HEK293 (cell line): ENCODE results near the gene PLK3.

ENCODE experiments used
- BCL11A ChIP-seq: fragments of 450-650 bp; formaldehyde crosslinking; IDR thresholded peaks from 2 replicates; pipeline ENCODE4 v1.5.1; 2016; ENCODE audit warnings: low read depth, missing biosample characterization, missing genetic modification characterization
- IKZF3 ChIP-seq: fragments of 450-650 bp; IDR thresholded peaks from 2 replicates; pipeline ENCODE4 v1.5.0; 2018; ENCODE audit warnings: missing biosample characterization, mild to moderate bottlenecking, missing genetic modification characterization, moderate library complexity
- KLF9 ChIP-seq: fragments of 450-650 bp; formaldehyde crosslinking; IDR thresholded peaks from 2 replicates; pipeline ENCODE4 v1.5.1; 2016; ENCODE audit warnings: missing biosample characterization, missing genetic modification characterization, low read depth
- MYNN ChIP-seq: fragments of 450-650 bp; formaldehyde crosslinking; IDR thresholded peaks from 2 replicates; pipeline ENCODE4 v1.5.1; 2016; ENCODE audit warnings: missing biosample characterization, missing genetic modification characterization, borderline replicate concordance
- OSR2 ChIP-seq: fragments of 450-650 bp; formaldehyde crosslinking; IDR thresholded peaks from 2 replicates; pipeline ENCODE4 v1.5.1; 2016; ENCODE audit warnings: missing biosample characterization, missing genetic modification characterization
- SALL2 ChIP-seq: fragments of 450-650 bp; formaldehyde crosslinking; IDR thresholded peaks from 2 replicates; pipeline ENCODE4 v1.5.0; 2017; ENCODE audit warnings: missing biosample characterization, mild to moderate bottlenecking, missing genetic modification characterization, borderline replicate concordance
- SP3 ChIP-seq: fragments of 450-650 bp; formaldehyde crosslinking; IDR thresholded peaks from 2 replicates; pipeline ENCODE4 v1.5.1; 2016; ENCODE audit warnings: missing biosample characterization, missing genetic modification characterization
- WT1 ChIP-seq: fragments of 450-650 bp; formaldehyde crosslinking; IDR thresholded peaks from 2 replicates; pipeline ENCODE4 v1.5.1; 2016; ENCODE audit warnings: missing biosample characterization, missing genetic modification characterization
- YY1 ChIP-seq: fragments of 450-650 bp; formaldehyde crosslinking; IDR thresholded peaks from 2 replicates; pipeline ENCODE4 v1.5.1; 2018; ENCODE audit warnings: missing biosample characterization, missing genetic modification characterization
- ZEB2 ChIP-seq: fragments of 450-650 bp; formaldehyde crosslinking; IDR thresholded peaks from 2 replicates; pipeline ENCODE4 v1.5.1; 2016; ENCODE audit warnings: missing biosample characterization, missing genetic modification characterization
- ZNF146 ChIP-seq: fragments of 450-650 bp; formaldehyde crosslinking; IDR thresholded peaks from 2 replicates; pipeline ENCODE4 v1.5.1; 2016; ENCODE audit warnings: missing biosample characterization, missing genetic modification characterization
- ZNF223 ChIP-seq: fragments of 450-650 bp; formaldehyde crosslinking; IDR thresholded peaks from 2 replicates; pipeline ENCODE4 v1.5.1; 2016; ENCODE audit warnings: missing biosample characterization, missing genetic modification characterization
- ZNF37A ChIP-seq: fragments of 450-650 bp; IDR thresholded peaks from 2 replicates; pipeline ENCODE4 v1.5.1; 2018; ENCODE audit warnings: missing biosample characterization, missing genetic modification characterization
- ZNF530 ChIP-seq: fragments of 450-650 bp; formaldehyde crosslinking; IDR thresholded peaks from 2 replicates; pipeline ENCODE4 v1.5.1; 2016; ENCODE audit warnings: low read depth, missing biosample characterization, missing genetic modification characterization
- ZNF776 ChIP-seq: fragments of 450-650 bp; formaldehyde crosslinking; IDR thresholded peaks from 2 replicates; pipeline ENCODE4 v1.5.0; 2017; ENCODE audit warnings: missing biosample characterization, missing genetic modification characterization, borderline replicate concordance
- ZNF792 ChIP-seq: fragments of 450-650 bp; formaldehyde crosslinking; IDR thresholded peaks from 2 replicates; pipeline ENCODE4 v1.5.1; 2016; ENCODE audit warnings: missing biosample characterization, missing genetic modification characterization
- TF ChIP-seq, protein P1 (sequence below): fragments of 450-650 bp; formaldehyde crosslinking; conservative IDR thresholded peaks from 2 replicates; pipeline ENCODE4 v1.5.1; 2016; ENCODE audit warnings: low read depth, missing biosample characterization, missing genetic modification characterization
- TF ChIP-seq, protein P2 (sequence below): fragments of 450-650 bp; formaldehyde crosslinking; IDR thresholded peaks from 2 replicates; pipeline ENCODE4 v1.5.0; 2017; ENCODE audit warnings: missing biosample characterization, missing genetic modification characterization, borderline replicate concordance
- TF ChIP-seq, protein P3 (sequence below): fragments of 450-650 bp; formaldehyde crosslinking; IDR thresholded peaks from 2 replicates; pipeline ENCODE4 v1.5.1; 2016; ENCODE audit warnings: missing biosample characterization, missing genetic modification characterization
- TF ChIP-seq, protein P4 (sequence below): fragments of 450-650 bp; formaldehyde crosslinking; IDR thresholded peaks from 2 replicates; pipeline ENCODE4 v1.5.1; 2016; ENCODE audit warnings: missing biosample characterization, missing genetic modification characterization, borderline replicate concordance
- TF ChIP-seq, protein P5 (sequence below): fragments of 450-650 bp; formaldehyde crosslinking; IDR thresholded peaks from 2 replicates; pipeline ENCODE4; 2016; ENCODE audit warnings: missing biosample characterization, missing genetic modification characterization

Gene PLK3

DNA sequence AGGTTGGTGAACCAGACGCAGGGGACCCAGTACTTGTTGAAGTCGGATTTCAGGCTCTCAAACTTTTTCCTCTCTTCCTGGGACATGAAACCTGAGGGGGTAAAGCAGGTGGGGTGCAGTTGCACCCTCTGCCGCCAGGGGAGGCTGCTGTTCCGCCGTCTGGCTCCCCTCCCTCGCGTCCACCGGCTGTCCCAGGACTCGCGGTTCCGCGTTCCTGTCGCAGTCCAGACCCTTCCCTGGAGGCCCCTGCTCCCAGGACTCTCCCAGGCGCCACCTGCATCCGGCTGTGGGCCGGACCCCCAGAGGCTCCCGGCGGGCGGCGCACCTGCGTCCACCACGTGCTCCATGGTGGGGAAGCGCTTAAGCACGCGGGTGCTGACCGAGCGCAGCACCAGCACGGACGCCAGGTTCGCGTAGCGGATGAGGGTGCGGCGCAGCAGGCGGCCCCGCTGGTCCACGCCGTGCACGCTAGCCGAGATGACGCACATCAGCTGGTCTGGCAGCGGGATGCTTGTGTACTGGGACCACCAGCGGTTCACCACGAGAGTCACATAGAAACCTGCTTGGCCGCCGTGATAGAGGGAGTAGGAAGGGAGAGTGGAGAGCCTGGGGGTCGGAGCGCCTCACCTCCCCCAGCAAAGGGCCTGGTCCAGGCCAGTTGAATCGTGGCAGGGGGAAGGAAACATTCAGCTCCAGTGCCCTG is 13.9 kb upstream of the PLK3 start (continued):
- TF ChIP-seq, protein P1, sequence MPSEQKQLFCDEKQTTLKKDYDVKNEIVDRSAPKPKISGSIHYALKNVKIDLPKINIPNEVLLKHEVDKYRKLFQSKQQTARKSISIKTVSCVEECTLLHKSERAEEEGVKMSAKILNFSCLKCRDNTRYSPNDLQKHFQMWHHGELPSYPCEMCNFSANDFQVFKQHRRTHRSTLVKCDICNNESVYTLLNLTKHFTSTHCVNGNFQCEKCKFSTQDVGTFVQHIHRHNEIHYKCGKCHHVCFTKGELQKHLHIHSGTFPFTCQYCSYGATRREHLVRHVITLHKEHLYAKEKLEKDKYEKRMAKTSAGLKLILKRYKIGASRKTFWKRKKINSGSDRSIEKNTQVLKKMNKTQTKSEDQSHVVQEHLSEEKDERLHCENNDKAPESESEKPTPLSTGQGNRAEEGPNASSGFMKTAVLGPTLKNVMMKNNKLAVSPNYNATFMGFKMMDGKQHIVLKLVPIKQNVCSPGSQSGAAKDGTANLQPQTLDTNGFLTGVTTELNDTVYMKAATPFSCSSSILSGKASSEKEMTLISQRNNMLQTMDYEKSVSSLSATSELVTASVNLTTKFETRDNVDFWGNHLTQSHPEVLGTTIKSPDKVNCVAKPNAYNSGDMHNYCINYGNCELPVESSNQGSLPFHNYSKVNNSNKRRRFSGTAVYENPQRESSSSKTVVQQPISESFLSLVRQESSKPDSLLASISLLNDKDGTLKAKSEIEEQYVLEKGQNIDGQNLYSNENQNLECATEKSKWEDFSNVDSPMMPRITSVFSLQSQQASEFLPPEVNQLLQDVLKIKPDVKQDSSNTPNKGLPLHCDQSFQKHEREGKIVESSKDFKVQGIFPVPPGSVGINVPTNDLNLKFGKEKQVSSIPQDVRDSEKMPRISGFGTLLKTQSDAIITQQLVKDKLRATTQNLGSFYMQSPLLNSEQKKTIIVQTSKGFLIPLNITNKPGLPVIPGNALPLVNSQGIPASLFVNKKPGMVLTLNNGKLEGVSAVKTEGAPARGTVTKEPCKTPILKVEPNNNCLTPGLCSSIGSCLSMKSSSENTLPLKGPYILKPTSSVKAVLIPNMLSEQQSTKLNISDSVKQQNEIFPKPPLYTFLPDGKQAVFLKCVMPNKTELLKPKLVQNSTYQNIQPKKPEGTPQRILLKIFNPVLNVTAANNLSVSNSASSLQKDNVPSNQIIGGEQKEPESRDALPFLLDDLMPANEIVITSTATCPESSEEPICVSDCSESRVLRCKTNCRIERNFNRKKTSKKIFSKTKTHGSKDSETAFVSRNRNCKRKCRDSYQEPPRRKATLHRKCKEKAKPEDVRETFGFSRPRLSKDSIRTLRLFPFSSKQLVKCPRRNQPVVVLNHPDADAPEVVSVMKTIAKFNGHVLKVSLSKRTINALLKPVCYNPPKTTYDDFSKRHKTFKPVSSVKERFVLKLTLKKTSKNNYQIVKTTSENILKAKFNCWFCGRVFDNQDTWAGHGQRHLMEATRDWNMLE (tag by site-specific recombination), result no peak
- TF ChIP-seq ZEB2 (tag by site-specific recombination) (peak; percentile 97), ZNF37A (tag by site-specific recombination) (no peak), WT1 (tag by site-specific recombination) (0 out of 2 replicates have a peak, but pooled peaks have one; percentile 15), ZNF792 (tag by site-specific recombination) (no peak), BCL11A (0 out of 2 replicates have a peak, but pooled peaks have one; percentile 26), OSR2 (tag by site-specific recombination) (no peak), ZNF776 (tag by site-specific recombination) (no peak), ZNF530 (tag by site-specific recombination) (no peak), ZNF223 (no peak), MYNN (tag by site-specific recombination) (peak; percentile 32; the same call in 1 of the 2 replicates), SALL2 (tag by site-specific recombination) (no peak), KLF9 (no peak), YY1 (tag by site-specific recombination) (0 out of 2 replicates have a peak, but pooled peaks have one; percentile 26), ZNF146 (tag by site-specific recombination) (no peak), IKZF3 (tag by site-specific recombination) (peak; percentile 97), SP3 (peak; percentile 28; the same call in 1 of the 2 replicates)
- TF ChIP-seq, protein P2, sequence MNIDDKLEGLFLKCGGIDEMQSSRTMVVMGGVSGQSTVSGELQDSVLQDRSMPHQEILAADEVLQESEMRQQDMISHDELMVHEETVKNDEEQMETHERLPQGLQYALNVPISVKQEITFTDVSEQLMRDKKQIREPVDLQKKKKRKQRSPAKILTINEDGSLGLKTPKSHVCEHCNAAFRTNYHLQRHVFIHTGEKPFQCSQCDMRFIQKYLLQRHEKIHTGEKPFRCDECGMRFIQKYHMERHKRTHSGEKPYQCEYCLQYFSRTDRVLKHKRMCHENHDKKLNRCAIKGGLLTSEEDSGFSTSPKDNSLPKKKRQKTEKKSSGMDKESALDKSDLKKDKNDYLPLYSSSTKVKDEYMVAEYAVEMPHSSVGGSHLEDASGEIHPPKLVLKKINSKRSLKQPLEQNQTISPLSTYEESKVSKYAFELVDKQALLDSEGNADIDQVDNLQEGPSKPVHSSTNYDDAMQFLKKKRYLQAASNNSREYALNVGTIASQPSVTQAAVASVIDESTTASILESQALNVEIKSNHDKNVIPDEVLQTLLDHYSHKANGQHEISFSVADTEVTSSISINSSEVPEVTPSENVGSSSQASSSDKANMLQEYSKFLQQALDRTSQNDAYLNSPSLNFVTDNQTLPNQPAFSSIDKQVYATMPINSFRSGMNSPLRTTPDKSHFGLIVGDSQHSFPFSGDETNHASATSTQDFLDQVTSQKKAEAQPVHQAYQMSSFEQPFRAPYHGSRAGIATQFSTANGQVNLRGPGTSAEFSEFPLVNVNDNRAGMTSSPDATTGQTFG (tag by site-specific recombination), result no peak
- TF ChIP-seq, protein P3, sequence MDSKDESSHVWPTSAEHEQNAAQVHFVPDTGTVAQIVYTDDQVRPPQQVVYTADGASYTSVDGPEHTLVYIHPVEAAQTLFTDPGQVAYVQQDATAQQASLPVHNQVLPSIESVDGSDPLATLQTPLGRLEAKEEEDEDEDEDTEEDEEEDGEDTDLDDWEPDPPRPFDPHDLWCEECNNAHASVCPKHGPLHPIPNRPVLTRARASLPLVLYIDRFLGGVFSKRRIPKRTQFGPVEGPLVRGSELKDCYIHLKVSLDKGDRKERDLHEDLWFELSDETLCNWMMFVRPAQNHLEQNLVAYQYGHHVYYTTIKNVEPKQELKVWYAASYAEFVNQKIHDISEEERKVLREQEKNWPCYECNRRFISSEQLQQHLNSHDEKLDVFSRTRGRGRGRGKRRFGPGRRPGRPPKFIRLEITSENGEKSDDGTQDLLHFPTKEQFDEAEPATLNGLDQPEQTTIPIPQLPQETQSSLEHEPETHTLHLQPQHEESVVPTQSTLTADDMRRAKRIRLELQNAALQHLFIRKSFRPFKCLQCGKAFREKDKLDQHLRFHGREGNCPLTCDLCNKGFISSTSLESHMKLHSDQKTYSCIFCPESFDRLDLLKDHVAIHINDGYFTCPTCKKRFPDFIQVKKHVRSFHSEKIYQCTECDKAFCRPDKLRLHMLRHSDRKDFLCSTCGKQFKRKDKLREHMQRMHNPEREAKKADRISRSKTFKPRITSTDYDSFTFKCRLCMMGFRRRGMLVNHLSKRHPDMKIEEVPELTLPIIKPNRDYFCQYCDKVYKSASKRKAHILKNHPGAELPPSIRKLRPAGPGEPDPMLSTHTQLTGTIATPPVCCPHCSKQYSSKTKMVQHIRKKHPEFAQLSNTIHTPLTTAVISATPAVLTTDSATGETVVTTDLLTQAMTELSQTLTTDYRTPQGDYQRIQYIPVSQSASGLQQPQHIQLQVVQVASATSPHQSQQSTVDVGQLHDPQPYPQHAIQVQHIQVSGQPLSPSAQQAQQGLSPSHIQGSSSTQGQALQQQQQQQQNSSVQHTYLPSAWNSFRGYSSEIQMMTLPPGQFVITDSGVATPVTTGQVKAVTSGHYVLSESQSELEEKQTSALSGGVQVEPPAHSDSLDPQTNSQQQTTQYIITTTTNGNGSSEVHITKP (tag by site-specific recombination), result peak; percentile 89
- TF ChIP-seq, protein P4, sequence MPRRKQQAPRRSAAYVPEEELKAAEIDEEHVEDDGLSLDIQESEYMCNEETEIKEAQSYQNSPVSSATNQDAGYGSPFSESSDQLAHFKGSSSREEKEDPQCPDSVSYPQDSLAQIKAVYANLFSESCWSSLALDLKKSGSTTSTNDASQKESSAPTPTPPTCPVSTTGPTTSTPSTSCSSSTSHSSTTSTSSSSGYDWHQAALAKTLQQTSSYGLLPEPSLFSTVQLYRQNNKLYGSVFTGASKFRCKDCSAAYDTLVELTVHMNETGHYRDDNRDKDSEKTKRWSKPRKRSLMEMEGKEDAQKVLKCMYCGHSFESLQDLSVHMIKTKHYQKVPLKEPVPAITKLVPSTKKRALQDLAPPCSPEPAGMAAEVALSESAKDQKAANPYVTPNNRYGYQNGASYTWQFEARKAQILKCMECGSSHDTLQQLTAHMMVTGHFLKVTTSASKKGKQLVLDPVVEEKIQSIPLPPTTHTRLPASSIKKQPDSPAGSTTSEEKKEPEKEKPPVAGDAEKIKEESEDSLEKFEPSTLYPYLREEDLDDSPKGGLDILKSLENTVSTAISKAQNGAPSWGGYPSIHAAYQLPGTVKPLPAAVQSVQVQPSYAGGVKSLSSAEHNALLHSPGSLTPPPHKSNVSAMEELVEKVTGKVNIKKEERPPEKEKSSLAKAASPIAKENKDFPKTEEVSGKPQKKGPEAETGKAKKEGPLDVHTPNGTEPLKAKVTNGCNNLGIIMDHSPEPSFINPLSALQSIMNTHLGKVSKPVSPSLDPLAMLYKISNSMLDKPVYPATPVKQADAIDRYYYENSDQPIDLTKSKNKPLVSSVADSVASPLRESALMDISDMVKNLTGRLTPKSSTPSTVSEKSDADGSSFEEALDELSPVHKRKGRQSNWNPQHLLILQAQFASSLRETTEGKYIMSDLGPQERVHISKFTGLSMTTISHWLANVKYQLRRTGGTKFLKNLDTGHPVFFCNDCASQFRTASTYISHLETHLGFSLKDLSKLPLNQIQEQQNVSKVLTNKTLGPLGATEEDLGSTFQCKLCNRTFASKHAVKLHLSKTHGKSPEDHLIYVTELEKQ, result no peak
- TF ChIP-seq, protein P5, sequence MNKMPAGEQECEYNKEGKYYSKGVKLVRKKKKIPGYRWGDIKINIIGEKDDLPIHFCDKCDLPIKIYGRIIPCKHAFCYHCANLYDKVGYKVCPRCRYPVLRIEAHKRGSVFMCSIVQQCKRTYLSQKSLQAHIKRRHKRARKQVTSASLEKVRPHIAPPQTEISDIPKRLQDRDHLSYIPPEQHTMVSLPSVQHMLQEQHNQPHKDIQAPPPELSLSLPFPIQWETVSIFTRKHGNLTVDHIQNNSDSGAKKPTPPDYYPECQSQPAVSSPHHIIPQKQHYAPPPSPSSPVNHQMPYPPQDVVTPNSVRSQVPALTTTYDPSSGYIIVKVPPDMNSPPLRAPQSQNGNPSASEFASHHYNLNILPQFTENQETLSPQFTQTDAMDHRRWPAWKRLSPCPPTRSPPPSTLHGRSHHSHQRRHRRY, result no peak
